GM18873 (cell line): Measurements from ENCODE around the gene STX3.
"Not testable (repeated sequence)": the region's sequence is repeated elsewhere in the genome, so short reads cannot be mapped to it uniquely, and the experiment has no call there.

Experiments
- ATAC-seq: cut with Tn5 transposase; IDR thresholded peaks from one replicate; pipeline ENCODE4 v1.9.1; 2021; ENCODE audit warnings: mild to moderate bottlenecking, moderate library complexity, moderate number of reproducible peaks; ENCODE audit not compliant: unreplicated experiment, low FRiP score

The STX3 gene

GRCh38 chr11:59785818-59786217 lies 30.6 kb downstream of the STX3 start:
- ATAC-seq = no peak

DNA sequence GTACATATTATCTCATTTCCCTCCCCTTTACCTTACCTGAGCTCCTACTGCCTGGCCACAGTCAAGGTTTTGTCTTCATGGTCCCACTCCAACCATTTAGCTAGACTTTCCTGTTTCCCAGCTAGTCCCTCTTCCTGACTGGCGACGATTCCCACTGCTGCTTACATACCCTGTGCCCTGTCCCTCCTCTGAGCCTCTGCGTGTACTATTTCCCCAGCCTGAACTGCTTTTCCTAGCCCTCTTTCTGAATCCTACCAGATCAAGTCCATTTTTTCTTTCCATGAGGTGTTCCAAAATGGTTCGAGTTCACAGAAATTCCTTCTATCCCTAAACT lies 32.0 kb downstream of the STX3 start:
- no peak for ATAC-seq

GRCh38 chr11:59787816-59788215 lies 32.6 kb downstream of the STX3 start:
- ATAC-seq = no peak

GRCh38 chr11:59791639-59792038 lies 36.5 kb downstream of the STX3 start:
- ATAC-seq = no peak

GRCh38 chr11:59792507-59792906 lies 37.3 kb downstream of the STX3 start:
- no peak for ATAC-seq

DNA sequence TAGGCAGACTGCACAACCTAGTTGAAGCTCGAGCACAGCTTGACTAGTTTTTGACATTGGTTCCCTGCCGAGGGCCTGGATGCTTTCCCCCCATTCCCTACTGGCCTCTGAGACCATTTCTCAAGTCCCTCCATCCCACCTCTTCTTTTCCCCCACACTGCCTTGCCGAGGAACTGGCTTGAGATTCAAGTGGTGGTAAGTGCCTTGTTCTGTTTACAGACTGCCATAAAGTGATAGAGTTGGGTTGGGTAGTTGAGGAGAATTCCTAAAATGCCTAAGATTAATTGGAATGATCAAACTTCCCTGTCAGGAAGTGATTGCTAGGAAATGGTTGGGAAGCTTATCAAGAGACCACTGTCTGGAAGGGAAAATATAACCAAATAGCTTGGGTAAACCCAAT lies 39.2 kb downstream of the STX3 start:
- ATAC-seq = no peak

- ATAC-seq = no peak
These were observed 45.3 kb downstream of the STX3 start for GRCh38 chr11:59800390-59801025.

GRCh38 chr11:59801160-59801706 lies 46.1 kb downstream of the STX3 start:
- no peak for ATAC-seq

GRCh38 chr11:59801981-59802638 lies 46.9 kb downstream of the STX3 start:
- no peak for ATAC-seq

DNA sequence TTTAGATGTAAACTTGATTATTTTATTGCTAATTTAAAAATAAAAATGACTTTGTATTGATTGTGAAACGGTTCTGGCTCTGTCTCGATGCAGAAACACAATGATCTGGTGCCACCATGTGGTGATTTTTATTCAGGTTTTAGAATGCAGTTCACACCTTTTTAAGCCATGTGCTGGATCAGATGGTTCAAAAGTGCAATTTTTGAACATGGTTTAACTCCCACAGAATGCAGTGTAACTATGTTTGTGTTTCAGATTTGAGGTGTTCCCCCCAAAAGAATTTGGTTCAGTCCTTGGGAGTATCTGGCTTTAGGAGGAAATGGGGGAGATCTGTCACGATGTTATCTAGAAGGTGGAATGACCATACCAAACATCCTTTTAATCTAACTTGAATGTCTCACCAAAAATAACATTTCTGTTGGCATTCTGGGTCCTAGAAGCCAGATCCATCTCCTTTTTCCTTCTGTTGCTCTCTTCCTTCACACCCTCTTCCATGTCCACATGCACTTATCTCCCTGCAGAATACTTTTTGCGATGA lies 47.5 kb downstream of the STX3 start:
- no peak for ATAC-seq

DNA sequence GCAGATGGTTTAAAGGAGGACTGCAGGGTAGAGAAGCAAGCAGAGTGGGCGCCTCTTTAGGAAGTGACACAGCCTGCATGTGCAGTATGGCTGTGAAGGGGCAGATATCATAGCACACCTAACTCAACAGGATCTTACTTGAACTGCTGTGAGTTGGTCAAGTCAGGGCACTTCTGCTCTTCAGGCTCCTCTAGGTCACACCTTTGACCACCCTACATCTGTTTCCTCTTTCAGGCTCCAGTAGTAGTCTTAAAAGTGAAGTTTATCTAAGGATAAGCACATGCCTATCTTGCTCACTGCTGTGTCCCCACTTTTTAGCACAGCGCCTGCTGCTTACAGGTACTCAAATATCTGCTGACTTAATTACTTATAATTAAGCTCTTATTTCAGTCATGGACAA lies 48.9 kb downstream of the STX3 start:
- ATAC-seq = no peak

DNA sequence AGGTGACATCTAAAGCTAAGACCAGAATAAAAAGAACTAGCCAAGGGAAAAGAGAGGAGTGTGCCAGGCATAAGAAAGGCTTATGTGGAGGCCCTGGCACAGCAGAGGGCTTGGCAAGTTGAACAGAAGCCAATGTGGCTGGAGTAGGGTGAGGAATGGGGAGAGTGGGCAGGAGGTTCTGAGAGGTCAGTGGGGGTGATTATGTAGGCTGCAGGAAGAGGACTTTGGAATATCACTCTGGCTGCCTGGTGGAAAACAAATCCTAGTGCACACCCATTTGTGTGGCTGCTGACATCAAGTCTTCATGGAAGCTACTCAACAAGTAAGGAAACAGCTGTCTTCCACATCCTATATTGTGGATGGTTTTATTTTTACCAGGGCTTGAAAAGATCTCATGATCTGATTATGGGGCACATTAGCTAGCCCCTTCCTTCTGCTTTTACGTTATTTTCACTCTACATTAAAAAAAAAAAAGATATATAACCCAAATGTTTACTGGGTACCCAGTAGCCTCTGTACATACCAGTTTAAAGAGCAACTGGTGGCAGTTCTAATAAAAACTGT lies 52.0 kb downstream of the STX3 start:
- ATAC-seq = no peak

- peak; percentile 94 for ATAC-seq
These were observed 55.2 kb downstream of the STX3 start, which contains the start of gene MRPL16 for GRCh38 chr11:59810189-59810910. Gene MRPL16, minus strand, starts transcription at chr11:59810778. Its CDS starts 120 bp downstream, at chr11:59810658.

- ATAC-seq = no peak
These were observed 55.7 kb downstream of the STX3 start for GRCh38 chr11:59810911-59811259.

- ATAC-seq = no peak
These were observed 57.0 kb downstream of the STX3 start for GRCh38 chr11:59812220-59812619.

- no peak for ATAC-seq
These were observed 58.2 kb downstream of the STX3 start for GRCh38 chr11:59813364-59813763.

- ATAC-seq = no peak
These were observed 58.8 kb downstream of the STX3 start for GRCh38 chr11:59814021-59814420.

- ATAC-seq = no peak
These were observed 60.6 kb downstream of the STX3 start for GRCh38 chr11:59815754-59816153.

- ATAC-seq = not testable (repeated sequence)
These were observed 61.3 kb downstream of the STX3 start for GRCh38 chr11:59816434-59816833.

DNA sequence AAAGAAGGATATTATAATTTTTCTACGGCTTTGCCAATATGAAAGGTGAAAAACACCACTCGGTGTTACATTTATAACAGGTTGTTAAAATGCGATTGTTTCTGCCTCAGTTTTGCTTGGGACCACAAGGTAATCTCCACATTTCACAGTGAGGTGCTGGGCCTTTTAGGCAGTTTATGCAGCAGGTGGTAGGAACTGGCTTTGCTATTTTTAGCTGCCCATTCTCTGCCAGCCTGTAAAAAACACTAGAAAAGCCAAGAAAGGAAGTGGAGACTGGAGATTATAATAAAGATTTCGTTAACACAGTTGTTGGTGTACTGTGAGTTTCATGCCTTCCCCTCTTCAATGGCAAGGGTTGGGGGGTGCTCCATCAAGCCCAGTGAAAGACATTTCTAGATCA lies 63.4 kb downstream of the STX3 start:
- ATAC-seq = no peak

DNA sequence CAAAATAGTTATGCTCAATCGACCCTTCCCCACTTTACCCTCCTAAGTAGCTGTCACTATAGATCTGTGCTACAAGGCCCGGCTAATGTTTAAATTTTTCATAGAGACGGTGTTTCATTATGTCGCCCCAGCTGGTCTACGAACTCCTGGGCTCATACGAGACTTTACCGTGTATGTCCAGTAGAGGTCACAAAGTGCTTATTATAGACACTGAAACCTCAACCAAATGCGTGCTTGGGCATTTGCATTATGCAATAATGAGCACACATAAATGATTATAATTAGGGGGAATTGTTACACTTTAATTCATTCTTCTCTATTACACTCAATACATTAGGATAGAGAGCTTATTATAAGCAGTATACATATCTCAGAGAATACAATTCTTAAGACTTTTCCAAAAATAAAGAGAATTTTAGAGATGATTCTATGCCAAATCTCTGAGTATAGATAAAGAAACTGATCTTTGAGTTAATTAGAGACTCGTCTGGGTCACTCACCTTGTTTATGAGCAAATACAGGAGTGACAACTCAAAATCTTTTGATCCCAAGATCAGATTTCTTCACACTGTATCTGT lies 67.9 kb downstream of the STX3 start:
- ATAC-seq = peak; percentile 57
